Measurements from ENCODE around the gene METTL27. TPM values are rescaled to one million over a fixed set of nuclear protein-coding genes. Genes with fewer than 3 reads are reported as not detected.

The METTL27 gene
- total and polyA plus RNA-seq, 4 donors: 0.49 to 4.2 (median 0.73) TPM

DNA sequence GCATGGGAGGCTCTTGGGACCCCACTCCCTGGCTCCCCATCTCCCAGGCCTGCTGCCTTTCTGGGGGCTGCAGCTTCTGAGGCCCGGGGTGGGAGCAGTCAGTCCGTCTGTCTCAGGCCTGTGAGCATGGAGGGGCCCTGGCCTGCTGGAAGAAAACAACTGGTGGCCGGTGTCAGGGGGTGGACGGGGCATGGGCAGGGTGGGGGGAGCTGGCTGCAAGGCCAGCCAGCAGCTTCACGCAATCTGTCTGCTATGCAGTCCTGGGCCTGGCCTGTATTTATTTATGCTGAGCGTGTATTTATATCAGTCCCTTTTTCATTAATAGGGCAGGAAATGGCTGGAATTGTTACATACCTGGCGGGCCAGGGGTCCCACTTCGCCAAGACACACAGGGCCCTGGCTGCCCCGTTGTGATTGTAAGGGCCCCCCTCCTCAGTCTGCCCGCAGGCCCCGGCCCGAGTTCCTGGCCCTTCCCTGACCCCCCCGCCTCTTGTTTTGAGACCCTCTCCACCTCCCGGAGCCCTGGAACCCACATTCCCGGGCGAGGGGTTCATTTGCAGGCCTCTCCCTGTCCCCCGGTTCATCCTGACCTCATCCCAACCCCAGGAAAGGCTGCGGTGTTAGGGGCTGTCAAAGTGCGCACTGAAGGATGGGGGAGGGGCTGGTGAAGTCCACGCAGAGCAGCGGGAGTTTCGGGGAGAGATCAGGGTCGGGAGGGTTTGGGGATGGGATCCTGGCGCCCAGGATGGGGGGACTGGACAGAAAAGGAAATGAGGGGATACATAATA is 26.9 kb upstream of the METTL27 start:
- 42% methylated on average over 18 of the region's 24 CpGs for WGBS (ENCODE audit: insufficient coverage)
- no peak overlapping the region for H3K4me3 ChIP-seq (ENCODE audit: low read depth, low read length)
- H3K4me1 ChIP-seq (ENCODE audit: control insufficient read depth, insufficient read depth, low read length): peaks cover 29% of the 10 kb centered on the region
- H3K27ac ChIP-seq (ENCODE audit: low read depth, low read length): peak overlapping the region; percentile 40
- no peaks in the 10 kb centered on the region for H3K9me3 ChIP-seq (ENCODE audit: control insufficient read depth, insufficient read depth, low read length)
- no peaks in the 10 kb centered on the region for H3K36me3 ChIP-seq (ENCODE audit: control insufficient read depth, insufficient read depth, low read length)
- H3K27me3 ChIP-seq (ENCODE audit: control insufficient read depth, insufficient read depth, low read length): no peaks in the 10 kb centered on the region
- DNase-seq (ENCODE audit: low read depth in 4 of 6, low spot score in 6 of 6): no peak

DNA sequence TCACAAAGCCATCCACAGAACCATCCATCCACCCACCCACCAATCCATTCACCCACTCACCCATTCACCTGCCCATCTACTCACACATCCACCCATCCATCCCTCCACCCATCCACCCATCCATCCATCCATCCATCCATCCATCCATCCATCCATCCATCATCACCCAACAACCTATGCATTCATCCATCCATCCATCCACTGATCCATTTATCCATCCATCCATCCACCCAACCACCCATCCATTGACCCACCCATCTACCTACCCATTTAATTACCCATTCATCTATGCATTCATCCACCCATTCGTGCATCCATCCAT is 24.1 kb upstream of the METTL27 start:
- WGBS (ENCODE audit: insufficient coverage): 87% methylated on average over 1 of the region's 1 CpG
- H3K36me3 ChIP-seq (ENCODE audit: control insufficient read depth, insufficient read depth, low read length): no peaks in the 10 kb centered on the region
- no peaks in the 10 kb centered on the region for H3K27me3 ChIP-seq (ENCODE audit: control insufficient read depth, insufficient read depth, low read length)
- H3K4me1 ChIP-seq (ENCODE audit: control insufficient read depth, insufficient read depth, low read length): peaks cover 19% of the 10 kb centered on the region
- no peak overlapping the region for H3K4me3 ChIP-seq (ENCODE audit: low read depth, low read length)
- no peaks in the 10 kb centered on the region for H3K9me3 ChIP-seq (ENCODE audit: control insufficient read depth, insufficient read depth, low read length)
- DNase-seq (ENCODE audit: low read depth in 4 of 6, low spot score in 6 of 6): no peak
- H3K27ac ChIP-seq (ENCODE audit: low read depth, low read length): no peak overlapping the region

- H3K27ac ChIP-seq (ENCODE audit: low read depth, low read length): no peak overlapping the region
These were observed 23.6 kb upstream of the METTL27 start for GRCh38 chr7:73865738-73866445.

DNA sequence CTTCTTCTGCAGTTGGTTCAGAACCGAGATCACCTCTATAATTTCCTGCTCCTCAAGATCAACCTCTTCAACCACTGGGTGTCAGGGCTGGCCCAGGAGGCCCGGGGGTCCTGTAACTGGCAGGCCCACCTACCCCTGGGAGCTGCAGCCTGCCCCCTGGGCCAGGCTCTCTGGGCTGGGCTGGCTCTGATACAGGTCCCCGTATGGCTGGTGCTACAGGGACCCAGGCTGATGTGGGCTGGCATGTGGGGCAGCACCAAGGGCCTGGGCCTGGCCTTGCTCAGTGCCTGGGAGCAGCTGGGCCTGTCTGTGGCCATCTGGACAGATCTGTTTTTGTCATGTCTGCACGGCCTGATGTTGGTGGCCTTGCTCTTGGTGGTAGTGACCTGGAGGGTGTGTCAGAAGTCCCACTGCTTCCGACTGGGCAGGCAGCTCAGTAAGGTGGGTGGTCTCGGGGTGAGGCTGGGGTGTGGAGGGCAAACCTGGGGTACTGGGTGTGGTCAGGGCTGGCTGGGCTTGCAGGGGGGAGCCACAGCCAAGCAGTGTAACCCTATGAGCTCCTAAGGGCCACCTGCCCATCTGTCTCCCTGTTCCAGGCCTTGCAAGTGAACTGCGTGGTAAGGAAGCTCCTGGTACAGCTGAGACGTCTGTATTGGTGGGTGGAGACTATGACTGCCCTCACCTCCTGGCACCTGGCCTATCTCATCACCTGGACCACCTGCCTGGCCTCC is 22.8 kb upstream of the METTL27 start:
- Histone ChIP-seq H3K9me3 (ENCODE audit: control insufficient read depth, insufficient read depth, low read length) (no peaks in the 10 kb centered on the region), H3K27ac (ENCODE audit: low read depth, low read length) (no peak overlapping the region), H3K27me3 (ENCODE audit: control insufficient read depth, insufficient read depth, low read length) (no peaks in the 10 kb centered on the region), H3K4me1 (ENCODE audit: control insufficient read depth, insufficient read depth, low read length) (peaks cover 16% of the 10 kb centered on the region), H3K36me3 (ENCODE audit: control insufficient read depth, insufficient read depth, low read length) (no peaks in the 10 kb centered on the region), H3K4me3 (ENCODE audit: low read depth, low read length) (no peak overlapping the region)
- no peak for DNase-seq (ENCODE audit: low read depth in 4 of 6, low spot score in 6 of 6)
- 79% methylated on average over 6 of the region's 8 CpGs for WGBS (ENCODE audit: insufficient coverage)

More at GRCh38 chr7:73865738-73866445, 23.6 kb upstream of the METTL27 start:
- Histone ChIP-seq H3K36me3 (ENCODE audit: control insufficient read depth, insufficient read depth, low read length) (no peaks in the 10 kb centered on the region), H3K9me3 (ENCODE audit: control insufficient read depth, insufficient read depth, low read length) (no peaks in the 10 kb centered on the region), H3K27me3 (ENCODE audit: control insufficient read depth, insufficient read depth, low read length) (no peaks in the 10 kb centered on the region), H3K4me1 (ENCODE audit: control insufficient read depth, insufficient read depth, low read length) (peaks cover 18% of the 10 kb centered on the region), H3K4me3 (ENCODE audit: low read depth, low read length) (no peak overlapping the region)
- 74% methylated on average over 3 of the region's 6 CpGs for WGBS (ENCODE audit: insufficient coverage)
- DNase-seq (ENCODE audit: low read depth in 4 of 6, low spot score in 6 of 6): peak in 2 of 6 donors; percentile 60 to 63

GRCh38 chr7:73861305-73861704 is 19.0 kb upstream of the METTL27 start:
- no peak for DNase-seq (ENCODE audit: low read depth in 4 of 6, low spot score in 6 of 6)
- H3K4me3 ChIP-seq (ENCODE audit: low read depth, low read length): no peak overlapping the region
- WGBS (ENCODE audit: insufficient coverage): 88% methylated on average over 6 of the region's 12 CpGs
- no peak overlapping the region for H3K27ac ChIP-seq (ENCODE audit: low read depth, low read length)
- H3K4me1 ChIP-seq (ENCODE audit: control insufficient read depth, insufficient read depth, low read length): no peaks in the 10 kb centered on the region
- H3K27me3 ChIP-seq (ENCODE audit: control insufficient read depth, insufficient read depth, low read length): no peaks in the 10 kb centered on the region
- no peaks in the 10 kb centered on the region for H3K9me3 ChIP-seq (ENCODE audit: control insufficient read depth, insufficient read depth, low read length)
- H3K36me3 ChIP-seq (ENCODE audit: control insufficient read depth, insufficient read depth, low read length): no peaks in the 10 kb centered on the region

DNA sequence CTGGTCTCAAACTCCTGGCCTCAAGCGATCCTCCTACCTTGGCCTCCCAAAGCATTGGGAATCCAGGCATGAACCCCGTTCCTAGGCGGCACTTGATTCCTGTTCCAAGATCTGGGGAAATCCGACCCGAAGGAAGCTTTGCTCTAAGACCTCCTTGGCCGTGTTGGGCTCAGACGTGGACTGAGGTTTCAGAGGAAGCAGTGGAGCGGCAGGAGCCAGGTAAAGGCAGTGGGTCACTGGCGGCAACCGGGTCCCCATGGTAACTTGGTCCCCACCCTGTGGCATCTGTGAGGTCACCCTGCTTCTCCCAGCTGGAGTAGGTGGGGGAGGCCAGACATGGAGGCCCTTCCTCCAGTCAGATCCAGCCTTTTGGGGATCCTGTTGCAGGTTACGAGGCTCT is 18.5 kb upstream of the METTL27 start, which contains the start of gene TMEM270:
TMEM270 (plus strand) TSS at position 301 of the 400 bp plus-strand sequence; CDS start at position 337, 36 bp downstream.
- Histone ChIP-seq H3K4me3 (ENCODE audit: low read depth, low read length) (no peak within 1 kb of the TSS), H3K27ac (ENCODE audit: low read depth, low read length) (no peak within 1 kb of the TSS), H3K27me3 (ENCODE audit: control insufficient read depth, insufficient read depth, low read length) (no peaks in the 10 kb centered on the region), H3K9me3 (ENCODE audit: control insufficient read depth, insufficient read depth, low read length) (no peaks in the 10 kb centered on the region), H3K4me1 (ENCODE audit: control insufficient read depth, insufficient read depth, low read length) (peaks cover under 1% of the 10 kb centered on the region), H3K36me3 (ENCODE audit: control insufficient read depth, insufficient read depth, low read length) (no peaks in the 10 kb centered on the region)
- DNase-seq (ENCODE audit: low read depth in 4 of 6, low spot score in 6 of 6): no peak
- WGBS (ENCODE audit: insufficient coverage): 90% methylated on average over 8 of the region's 11 CpGs

GRCh38 chr7:73858807-73859206 is 16.5 kb upstream of the METTL27 start:
- no peak for DNase-seq (ENCODE audit: low read depth in 4 of 6, low spot score in 6 of 6)
- Histone ChIP-seq H3K9me3 (ENCODE audit: control insufficient read depth, insufficient read depth, low read length) (no peaks in the 10 kb centered on the region), H3K36me3 (ENCODE audit: control insufficient read depth, insufficient read depth, low read length) (no peaks in the 10 kb centered on the region), H3K27ac (ENCODE audit: low read depth, low read length) (no peak overlapping the region), H3K27me3 (ENCODE audit: control insufficient read depth, insufficient read depth, low read length) (peaks cover 7% of the 10 kb centered on the region), H3K4me1 (ENCODE audit: control insufficient read depth, insufficient read depth, low read length) (peaks cover 7% of the 10 kb centered on the region), H3K4me3 (ENCODE audit: low read depth, low read length) (no peak overlapping the region)
- WGBS (ENCODE audit: insufficient coverage): 92% methylated on average over 2 of the region's 2 CpGs

DNA sequence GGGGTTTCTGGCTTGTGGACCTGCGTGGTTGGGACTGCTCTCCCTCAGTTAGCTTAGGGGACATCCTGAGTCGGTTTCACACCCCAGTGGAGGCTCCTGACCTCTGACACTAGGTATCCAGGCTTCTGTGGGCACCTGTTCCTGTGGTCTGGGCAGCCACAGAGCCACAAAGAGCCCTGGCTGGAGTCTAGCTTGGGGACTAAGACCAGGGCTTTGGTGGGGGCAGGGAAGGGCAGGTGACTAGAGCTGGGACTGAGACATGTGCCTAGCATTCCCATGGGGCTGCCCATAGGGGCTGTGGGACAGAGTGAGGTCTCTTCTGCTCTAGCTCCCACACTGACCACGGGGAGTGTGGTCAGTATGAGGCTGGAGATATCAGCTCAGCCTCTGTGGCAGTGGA is 14.6 kb upstream of the METTL27 start:
- H3K27ac ChIP-seq (ENCODE audit: low read depth, low read length): no peak overlapping the region
- H3K4me3 ChIP-seq (ENCODE audit: low read depth, low read length): no peak overlapping the region
- H3K4me1 ChIP-seq (ENCODE audit: control insufficient read depth, insufficient read depth, low read length): peaks cover 7% of the 10 kb centered on the region
- no peaks in the 10 kb centered on the region for H3K9me3 ChIP-seq (ENCODE audit: control insufficient read depth, insufficient read depth, low read length)
- no peak for DNase-seq (ENCODE audit: low read depth in 4 of 6, low spot score in 6 of 6)
- WGBS (ENCODE audit: insufficient coverage): 76% methylated on average over 2 of the region's 3 CpGs
- H3K27me3 ChIP-seq (ENCODE audit: control insufficient read depth, insufficient read depth, low read length): peaks cover 7% of the 10 kb centered on the region
- no peaks in the 10 kb centered on the region for H3K36me3 ChIP-seq (ENCODE audit: control insufficient read depth, insufficient read depth, low read length)

DNA sequence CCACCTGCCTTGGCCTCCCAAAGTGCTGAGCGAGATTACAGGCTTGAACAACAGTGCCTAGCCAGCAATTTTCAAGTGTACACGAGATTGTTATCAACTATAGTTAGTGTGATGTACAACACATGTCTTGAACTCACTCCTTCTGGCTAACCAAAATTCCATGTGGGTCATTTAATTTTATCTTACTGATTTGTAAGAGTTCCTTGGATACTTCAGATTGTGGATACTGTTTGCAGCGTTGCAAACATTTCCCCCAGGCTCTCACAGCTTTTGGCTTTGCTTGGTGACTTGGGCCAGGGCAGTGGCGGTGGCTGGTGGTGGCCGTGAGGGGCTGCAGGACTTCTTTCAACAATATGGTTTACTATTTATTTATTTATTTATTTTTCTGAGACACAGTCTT is 10.2 kb upstream of the METTL27 start:
- Histone ChIP-seq H3K27ac (ENCODE audit: low read depth, low read length) (no peak overlapping the region), H3K4me1 (ENCODE audit: control insufficient read depth, insufficient read depth, low read length) (peaks cover 7% of the 10 kb centered on the region)
- no CpG with 5 or more reads among the region's 5 CpGs for WGBS (ENCODE audit: insufficient coverage)

More for the DNA sequence above, 10.2 kb upstream of the METTL27 start:
- H3K4me3 ChIP-seq (ENCODE audit: low read depth, low read length): no peak overlapping the region
- H3K9me3 ChIP-seq (ENCODE audit: control insufficient read depth, insufficient read depth, low read length): no peaks in the 10 kb centered on the region
- H3K36me3 ChIP-seq (ENCODE audit: control insufficient read depth, insufficient read depth, low read length): no peaks in the 10 kb centered on the region
- no peak for DNase-seq (ENCODE audit: low read depth in 4 of 6, low spot score in 6 of 6)
- H3K27me3 ChIP-seq (ENCODE audit: control insufficient read depth, insufficient read depth, low read length): peaks cover 7% of the 10 kb centered on the region
